HG03558 (cell line): Measurements from ENCODE around the gene PPME1.

Experiments
- ATAC-seq: cut with Tn5 transposase; IDR thresholded peaks from one replicate; pipeline ENCODE4 v1.9.1; 2021; ENCODE audit warnings: moderate number of reproducible peaks; ENCODE audit not compliant: unreplicated experiment; ENCODE audit errors: extremely low read depth

PPME1 gene

GRCh38 chr11:74221816-74222215 is 50.7 kb downstream of the PPME1 start:
- no peak for ATAC-seq

- no peak for ATAC-seq
Observed at GRCh38 chr11:74225565-74225964, 54.5 kb downstream of the PPME1 start.

GRCh38 chr11:74226907-74227306 is 55.8 kb downstream of the PPME1 start:
- ATAC-seq: no peak

- ATAC-seq: no peak
Observed at GRCh38 chr11:74232311-74232950, 61.3 kb downstream of the PPME1 start.

- no peak for ATAC-seq
Observed at GRCh38 chr11:74233683-74234082, 62.6 kb downstream of the PPME1 start.

GRCh38 chr11:74235121-74235520 is 64.0 kb downstream of the PPME1 start:
- no peak for ATAC-seq

- ATAC-seq: no peak
Observed at GRCh38 chr11:74237541-74237940, 66.5 kb downstream of the PPME1 start.

- ATAC-seq: no peak
Observed at GRCh38 chr11:74238243-74238642, 67.2 kb downstream of the PPME1 start.

GRCh38 chr11:74248469-74248868 is 77.4 kb downstream of the PPME1 start:
- ATAC-seq: no peak

GRCh38 chr11:74249496-74249895 is 78.4 kb downstream of the PPME1 start:
- no peak for ATAC-seq

GRCh38 chr11:74253361-74253760 is 82.3 kb downstream of the PPME1 start:
- no peak for ATAC-seq

GRCh38 chr11:74255741-74256375 is 84.8 kb downstream of the PPME1 start:
- no peak for ATAC-seq

- no peak for ATAC-seq
Observed at GRCh38 chr11:74256378-74257133, 85.5 kb downstream of the PPME1 start.

- no peak for ATAC-seq
Observed at GRCh38 chr11:74257959-74258553, 87.0 kb downstream of the PPME1 start.

GRCh38 chr11:74262725-74263124 is 91.6 kb downstream of the PPME1 start:
- no peak for ATAC-seq

- ATAC-seq: no peak
Observed at GRCh38 chr11:74265256-74265655, 94.2 kb downstream of the PPME1 start.

- ATAC-seq: no peak
Observed at GRCh38 chr11:74267014-74267413, 95.9 kb downstream of the PPME1 start.

- ATAC-seq: no peak
Observed at GRCh38 chr11:74268456-74268855, 97.4 kb downstream of the PPME1 start.

- ATAC-seq: no peak
Observed at GRCh38 chr11:74269161-74269811, 98.2 kb downstream of the PPME1 start.

- ATAC-seq: no peak
Observed at GRCh38 chr11:74272276-74272675, 101.2 kb downstream of the PPME1 start.

- no peak for ATAC-seq
Observed at GRCh38 chr11:74276581-74276980, 105.5 kb downstream of the PPME1 start.
